Measurements from ENCODE around the gene TUBB1.

TUBB1 gene

GRCh38 chr20:58995461-58996225 is 23.6 kb upstream of the TUBB1 start:
- no peak for DNase-seq (ENCODE audit: low read depth)

GRCh38 chr20:58996226-58996611 is 23.0 kb upstream of the TUBB1 start:
- H3K4me3 ChIP-seq (ENCODE audit: low read depth, low read length) = no peak overlapping the region
- no peak for DNase-seq (ENCODE audit: low read depth)
- TF ChIP-seq, protein P1, sequence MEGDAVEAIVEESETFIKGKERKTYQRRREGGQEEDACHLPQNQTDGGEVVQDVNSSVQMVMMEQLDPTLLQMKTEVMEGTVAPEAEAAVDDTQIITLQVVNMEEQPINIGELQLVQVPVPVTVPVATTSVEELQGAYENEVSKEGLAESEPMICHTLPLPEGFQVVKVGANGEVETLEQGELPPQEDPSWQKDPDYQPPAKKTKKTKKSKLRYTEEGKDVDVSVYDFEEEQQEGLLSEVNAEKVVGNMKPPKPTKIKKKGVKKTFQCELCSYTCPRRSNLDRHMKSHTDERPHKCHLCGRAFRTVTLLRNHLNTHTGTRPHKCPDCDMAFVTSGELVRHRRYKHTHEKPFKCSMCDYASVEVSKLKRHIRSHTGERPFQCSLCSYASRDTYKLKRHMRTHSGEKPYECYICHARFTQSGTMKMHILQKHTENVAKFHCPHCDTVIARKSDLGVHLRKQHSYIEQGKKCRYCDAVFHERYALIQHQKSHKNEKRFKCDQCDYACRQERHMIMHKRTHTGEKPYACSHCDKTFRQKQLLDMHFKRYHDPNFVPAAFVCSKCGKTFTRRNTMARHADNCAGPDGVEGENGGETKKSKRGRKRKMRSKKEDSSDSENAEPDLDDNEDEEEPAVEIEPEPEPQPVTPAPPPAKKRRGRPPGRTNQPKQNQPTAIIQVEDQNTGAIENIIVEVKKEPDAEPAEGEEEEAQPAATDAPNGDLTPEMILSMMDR (IDR thresholded peaks at IDR 0.05; ENCODE audit: insufficient read depth, low read depth, low read length, missing control alignments) = no peak

More at GRCh38 chr20:58995461-58996225, 23.6 kb upstream of the TUBB1 start:
- TF ChIP-seq, protein P1 (IDR thresholded peaks at IDR 0.05; ENCODE audit: insufficient read depth, low read depth, low read length, missing control alignments) = no peak
- no peak overlapping the region for H3K4me3 ChIP-seq (ENCODE audit: low read depth, low read length)

DNA sequence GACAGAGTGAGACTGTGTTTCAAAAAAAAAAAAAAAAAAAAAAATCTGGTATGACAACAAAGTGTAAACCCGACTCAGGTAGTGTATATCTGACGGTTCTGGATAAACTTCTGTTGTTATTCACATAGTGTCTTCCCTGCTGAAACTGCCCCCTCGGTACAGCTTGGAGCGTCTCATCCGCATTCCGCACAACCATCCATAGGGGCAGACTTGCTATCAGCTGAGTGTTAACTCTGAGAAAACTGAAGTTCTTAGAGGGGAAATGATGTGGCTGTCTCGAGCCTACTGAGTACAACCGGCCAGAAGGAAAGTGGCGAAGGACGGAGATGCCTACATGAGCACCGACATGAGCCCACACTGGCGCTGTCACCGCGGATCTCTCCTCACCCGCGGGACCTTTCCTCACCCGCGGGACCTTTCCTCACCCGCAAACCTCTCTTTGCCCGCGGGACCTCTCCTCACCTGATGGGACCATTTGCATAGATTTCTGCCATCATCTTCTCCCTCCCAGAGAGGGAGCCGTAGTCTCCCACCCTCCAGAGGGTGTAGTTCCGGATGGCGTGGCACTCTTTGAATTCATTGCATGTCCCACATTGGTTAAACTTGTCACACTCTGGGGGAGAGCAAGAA is 22.0 kb upstream of the TUBB1 start:
- TF ChIP-seq, protein P1 (IDR thresholded peaks at IDR 0.05; ENCODE audit: insufficient read depth, low read depth, low read length, missing control alignments) = no peak
- DNase-seq (ENCODE audit: low read depth) = no peak
- no peak overlapping the region for H3K4me3 ChIP-seq (ENCODE audit: low read depth, low read length)

DNA sequence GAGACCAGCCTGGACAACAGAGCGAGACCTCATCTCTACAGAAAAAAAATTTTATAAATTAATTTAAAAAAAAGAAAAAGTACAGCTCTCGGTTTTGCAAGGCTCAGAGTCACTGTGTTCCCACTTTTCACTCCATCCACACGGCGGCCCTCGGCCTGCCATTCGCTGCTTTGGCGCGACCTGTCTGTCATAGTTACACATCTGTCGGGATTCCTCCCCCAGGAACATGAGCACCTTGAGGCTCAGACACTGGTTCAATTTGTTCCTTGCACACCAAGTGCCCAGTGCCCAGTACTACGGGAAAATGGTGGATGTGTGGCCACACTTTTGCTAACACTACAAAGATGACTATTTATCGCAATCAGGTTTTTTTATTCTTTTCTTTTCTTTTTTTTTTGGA is 20.6 kb upstream of the TUBB1 start:
- TF ChIP-seq, protein P1 (IDR thresholded peaks at IDR 0.05; ENCODE audit: insufficient read depth, low read depth, low read length, missing control alignments) = no peak
- DNase-seq (ENCODE audit: low read depth) = no peak
- H3K4me3 ChIP-seq (ENCODE audit: low read depth, low read length) = no peak overlapping the region

- no peak for DNase-seq (ENCODE audit: low read depth)
- no peak overlapping the region for H3K4me3 ChIP-seq (ENCODE audit: low read depth, low read length)
- TF ChIP-seq, protein P1 (IDR thresholded peaks at IDR 0.05; ENCODE audit: insufficient read depth, low read depth, low read length, missing control alignments) = no peak
These were observed 18.9 kb upstream of the TUBB1 start for GRCh38 chr20:59000326-59000725.

GRCh38 chr20:59001068-59001448 is 18.2 kb upstream of the TUBB1 start:
- TF ChIP-seq, protein P1 (IDR thresholded peaks at IDR 0.05; ENCODE audit: insufficient read depth, low read depth, low read length, missing control alignments) = no peak
- no peak for DNase-seq (ENCODE audit: low read depth)
- no peak overlapping the region for H3K4me3 ChIP-seq (ENCODE audit: low read depth, low read length)

All from GM12865 (cell line).